ENCODE data around the gene TCF7L2.

DNA sequence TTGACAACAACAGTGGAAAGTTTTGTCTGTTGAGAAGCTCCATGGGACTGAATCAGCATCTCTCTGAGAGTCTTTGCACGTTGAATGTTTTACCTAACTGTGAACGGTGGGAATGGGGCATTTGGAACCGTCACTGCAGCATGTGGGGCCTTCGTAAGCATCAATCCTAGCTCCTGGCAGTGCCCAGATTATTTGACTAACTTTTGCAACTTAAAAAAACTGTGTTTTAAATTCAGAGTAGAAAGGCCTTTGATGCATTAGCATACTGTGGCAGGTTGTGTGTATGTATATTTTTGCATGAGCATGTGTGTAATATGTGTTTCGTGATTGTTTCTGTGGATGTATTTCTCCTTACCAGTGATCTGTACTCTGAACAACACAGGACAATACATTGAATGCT is 194.5 kb downstream of the TCF7L2 start:
- TF ChIP-seq, protein P1, sequence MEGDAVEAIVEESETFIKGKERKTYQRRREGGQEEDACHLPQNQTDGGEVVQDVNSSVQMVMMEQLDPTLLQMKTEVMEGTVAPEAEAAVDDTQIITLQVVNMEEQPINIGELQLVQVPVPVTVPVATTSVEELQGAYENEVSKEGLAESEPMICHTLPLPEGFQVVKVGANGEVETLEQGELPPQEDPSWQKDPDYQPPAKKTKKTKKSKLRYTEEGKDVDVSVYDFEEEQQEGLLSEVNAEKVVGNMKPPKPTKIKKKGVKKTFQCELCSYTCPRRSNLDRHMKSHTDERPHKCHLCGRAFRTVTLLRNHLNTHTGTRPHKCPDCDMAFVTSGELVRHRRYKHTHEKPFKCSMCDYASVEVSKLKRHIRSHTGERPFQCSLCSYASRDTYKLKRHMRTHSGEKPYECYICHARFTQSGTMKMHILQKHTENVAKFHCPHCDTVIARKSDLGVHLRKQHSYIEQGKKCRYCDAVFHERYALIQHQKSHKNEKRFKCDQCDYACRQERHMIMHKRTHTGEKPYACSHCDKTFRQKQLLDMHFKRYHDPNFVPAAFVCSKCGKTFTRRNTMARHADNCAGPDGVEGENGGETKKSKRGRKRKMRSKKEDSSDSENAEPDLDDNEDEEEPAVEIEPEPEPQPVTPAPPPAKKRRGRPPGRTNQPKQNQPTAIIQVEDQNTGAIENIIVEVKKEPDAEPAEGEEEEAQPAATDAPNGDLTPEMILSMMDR (IDR thresholded peaks at IDR 0.05; ENCODE audit: insufficient read depth, low read length), result no peak
- TF ChIP-seq POLR2AphosphoS5 (IDR thresholded peaks at IDR 0.05; ENCODE audit: low read depth) (no peak), SPI1 (IDR thresholded peaks at IDR 0.05; ENCODE audit: borderline replicate concordance, low read depth) (no peak)
- TF ChIP-seq, protein P2, sequence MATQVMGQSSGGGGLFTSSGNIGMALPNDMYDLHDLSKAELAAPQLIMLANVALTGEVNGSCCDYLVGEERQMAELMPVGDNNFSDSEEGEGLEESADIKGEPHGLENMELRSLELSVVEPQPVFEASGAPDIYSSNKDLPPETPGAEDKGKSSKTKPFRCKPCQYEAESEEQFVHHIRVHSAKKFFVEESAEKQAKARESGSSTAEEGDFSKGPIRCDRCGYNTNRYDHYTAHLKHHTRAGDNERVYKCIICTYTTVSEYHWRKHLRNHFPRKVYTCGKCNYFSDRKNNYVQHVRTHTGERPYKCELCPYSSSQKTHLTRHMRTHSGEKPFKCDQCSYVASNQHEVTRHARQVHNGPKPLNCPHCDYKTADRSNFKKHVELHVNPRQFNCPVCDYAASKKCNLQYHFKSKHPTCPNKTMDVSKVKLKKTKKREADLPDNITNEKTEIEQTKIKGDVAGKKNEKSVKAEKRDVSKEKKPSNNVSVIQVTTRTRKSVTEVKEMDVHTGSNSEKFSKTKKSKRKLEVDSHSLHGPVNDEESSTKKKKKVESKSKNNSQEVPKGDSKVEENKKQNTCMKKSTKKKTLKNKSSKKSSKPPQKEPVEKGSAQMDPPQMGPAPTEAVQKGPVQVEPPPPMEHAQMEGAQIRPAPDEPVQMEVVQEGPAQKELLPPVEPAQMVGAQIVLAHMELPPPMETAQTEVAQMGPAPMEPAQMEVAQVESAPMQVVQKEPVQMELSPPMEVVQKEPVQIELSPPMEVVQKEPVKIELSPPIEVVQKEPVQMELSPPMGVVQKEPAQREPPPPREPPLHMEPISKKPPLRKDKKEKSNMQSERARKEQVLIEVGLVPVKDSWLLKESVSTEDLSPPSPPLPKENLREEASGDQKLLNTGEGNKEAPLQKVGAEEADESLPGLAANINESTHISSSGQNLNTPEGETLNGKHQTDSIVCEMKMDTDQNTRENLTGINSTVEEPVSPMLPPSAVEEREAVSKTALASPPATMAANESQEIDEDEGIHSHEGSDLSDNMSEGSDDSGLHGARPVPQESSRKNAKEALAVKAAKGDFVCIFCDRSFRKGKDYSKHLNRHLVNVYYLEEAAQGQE (IDR thresholded peaks at IDR 0.05; ENCODE audit: insufficient replicate concordance, low read depth), result no peak
